ENCODE measurements around the gene CCDC85C.

Gene CCDC85C

GRCh38 chr14:99589651-99590530 is 14.1 kb downstream of the CCDC85C start:
- DNase-seq (ENCODE audit: low read depth in 2 of 2), result no peak

DNA sequence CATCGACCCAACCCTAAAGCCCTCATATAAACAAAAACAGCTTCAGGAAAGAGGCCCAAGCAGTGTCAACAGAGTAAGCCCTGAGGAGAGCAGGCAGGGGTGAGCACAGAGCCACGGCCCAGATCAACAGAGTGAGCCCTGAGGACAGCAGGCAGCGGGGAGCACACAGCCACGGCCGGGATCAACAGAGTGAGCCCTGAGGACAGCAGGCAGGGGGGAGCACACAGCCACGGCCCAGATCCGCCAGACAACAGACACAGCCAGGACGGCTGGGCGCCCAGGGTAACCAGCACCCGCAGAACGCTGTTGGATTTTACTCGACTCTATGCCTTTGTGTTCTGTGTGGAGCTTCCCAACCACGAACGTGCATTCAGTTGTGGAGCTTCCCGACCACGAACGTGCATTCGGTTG is 15.0 kb downstream of the CCDC85C start:
- DNase-seq (ENCODE audit: low read depth in 2 of 2), result no peak

- no peak for DNase-seq (ENCODE audit: low read depth in 2 of 2)
These were observed 16.3 kb downstream of the CCDC85C start for GRCh38 chr14:99587460-99588278.

DNA sequence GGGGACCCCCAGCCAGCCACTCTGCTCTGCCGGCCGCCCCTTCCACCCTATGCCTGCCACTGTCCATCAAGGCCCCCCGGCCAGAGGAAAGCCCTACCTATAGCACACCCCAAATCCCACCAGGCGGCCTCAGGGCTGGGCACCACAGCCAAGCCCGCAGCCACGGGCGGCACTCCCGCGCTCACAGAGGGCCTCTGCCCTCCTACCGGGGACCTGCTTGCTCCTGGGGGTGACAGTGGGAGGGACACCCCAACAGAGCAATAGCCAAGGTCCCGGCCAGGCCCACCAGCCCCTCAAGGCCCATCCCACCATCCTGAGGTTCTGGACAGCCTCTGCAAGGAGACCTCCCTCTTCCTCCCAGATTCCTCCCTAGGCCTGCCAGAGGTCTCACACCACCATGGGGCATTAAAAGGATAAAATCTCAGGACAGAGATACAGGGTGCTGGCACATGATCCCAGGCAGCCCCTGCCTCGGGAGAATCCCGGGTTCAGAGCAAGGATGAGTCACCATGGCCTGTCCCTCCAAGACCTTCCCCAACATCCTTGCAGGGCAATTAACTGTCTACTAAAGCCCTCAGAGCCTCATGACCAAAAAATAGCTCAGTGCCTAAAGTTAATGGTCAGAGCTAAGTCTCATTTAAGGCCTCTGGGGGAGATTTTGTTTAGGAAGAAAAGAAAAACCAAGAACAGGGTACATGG is 17.1 kb downstream of the CCDC85C start:
- DNase-seq (ENCODE audit: low read depth in 2 of 2), result no peak

- no peak for DNase-seq (ENCODE audit: low read depth in 2 of 2)
These were observed 17.8 kb downstream of the CCDC85C start for GRCh38 chr14:99586054-99586760.

GRCh38 chr14:99584823-99585222 is 19.2 kb downstream of the CCDC85C start:
- DNase-seq (ENCODE audit: low read depth in 2 of 2), result no peak

DNA sequence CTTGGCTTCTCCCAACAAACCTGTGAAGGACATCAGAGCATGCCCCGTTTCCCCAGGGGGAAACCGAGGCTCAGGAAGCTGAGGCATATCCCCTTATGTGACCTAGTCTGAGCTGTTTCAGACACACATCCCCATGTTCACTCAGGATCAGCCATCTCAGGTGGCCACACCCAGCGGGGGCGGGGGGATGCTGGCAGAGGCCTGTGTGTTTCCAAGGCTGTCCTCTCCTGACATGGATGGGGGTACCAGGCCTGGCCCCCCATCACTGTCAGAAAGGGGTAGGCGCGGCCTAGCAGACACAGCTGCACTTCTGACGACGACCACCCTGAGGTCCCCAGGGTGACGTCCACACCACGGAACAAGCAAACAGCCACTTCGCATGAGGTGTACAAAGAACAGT is 22.1 kb downstream of the CCDC85C start:
- DNase-seq (ENCODE audit: low read depth in 2 of 2), result no peak

- no peak for DNase-seq (ENCODE audit: low read depth in 2 of 2)
These were observed 22.6 kb downstream of the CCDC85C start for GRCh38 chr14:99581374-99581773.

DNA sequence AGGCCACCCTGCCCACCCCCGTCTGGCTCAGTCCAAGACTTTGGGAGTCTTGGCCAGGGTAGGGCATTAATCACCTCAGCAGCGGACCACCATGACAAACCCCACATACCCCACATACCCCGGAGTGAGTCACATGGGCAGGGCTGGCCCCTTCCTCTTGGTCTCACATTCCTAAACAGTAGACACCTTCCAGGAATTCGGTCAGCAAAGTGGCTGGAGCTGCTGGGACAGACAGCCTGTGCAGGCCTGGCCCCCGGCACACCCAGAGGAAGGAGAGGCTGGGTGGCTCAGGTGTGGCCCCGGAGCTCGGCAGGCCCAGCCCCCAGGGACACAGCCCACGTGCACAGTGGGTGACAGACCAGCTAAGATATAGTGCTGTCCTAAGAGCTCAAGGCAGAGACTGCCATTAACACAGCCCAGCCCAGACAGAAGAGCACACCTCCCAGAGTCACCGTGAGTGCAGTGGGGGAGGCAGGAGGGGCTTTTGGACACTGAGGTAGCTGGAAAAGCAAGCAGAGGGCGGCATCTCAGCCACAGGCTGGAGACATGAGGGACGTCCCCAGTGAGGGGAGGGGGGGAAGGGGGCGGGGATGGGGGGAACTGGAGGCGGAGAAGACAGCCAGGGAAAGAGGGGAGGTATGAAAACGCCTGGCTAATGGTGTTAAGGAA is 24.0 kb downstream of the CCDC85C start:
- no peak for DNase-seq (ENCODE audit: low read depth in 2 of 2)

- DNase-seq (ENCODE audit: low read depth in 2 of 2), result no peak
These were observed 24.7 kb downstream of the CCDC85C start for GRCh38 chr14:99579120-99579836.

DNA sequence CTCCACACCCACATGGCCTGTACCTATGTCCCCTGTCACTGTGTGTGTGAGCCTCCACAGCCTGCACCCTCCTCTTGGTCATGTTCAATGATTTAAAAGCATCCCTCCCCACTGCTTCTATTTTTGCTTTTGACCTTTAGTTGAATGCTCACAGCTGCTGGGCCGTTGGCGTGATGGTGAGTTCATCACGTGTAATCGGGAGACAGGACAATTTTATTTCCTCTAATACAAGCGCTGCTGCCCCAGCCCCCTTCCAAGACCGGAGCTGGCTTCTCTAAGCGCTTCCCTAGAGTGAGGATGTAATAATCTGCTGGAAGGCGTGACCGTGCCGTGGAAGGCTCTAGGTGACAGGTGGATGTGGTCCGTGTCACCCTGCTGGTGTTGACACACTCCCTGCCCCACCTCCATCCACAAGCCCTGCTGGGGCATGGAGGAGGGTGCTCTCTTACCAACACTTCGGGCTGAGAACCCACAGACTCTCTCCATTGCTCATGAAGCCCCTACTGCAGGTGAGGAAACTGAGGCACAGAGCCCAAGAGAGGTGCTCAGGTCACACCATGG is 25.4 kb downstream of the CCDC85C start:
- DNase-seq (ENCODE audit: low read depth in 2 of 2), result no peak

- no peak for DNase-seq (ENCODE audit: low read depth in 2 of 2)
These were observed 27.0 kb downstream of the CCDC85C start for GRCh38 chr14:99576761-99577705.

DNA sequence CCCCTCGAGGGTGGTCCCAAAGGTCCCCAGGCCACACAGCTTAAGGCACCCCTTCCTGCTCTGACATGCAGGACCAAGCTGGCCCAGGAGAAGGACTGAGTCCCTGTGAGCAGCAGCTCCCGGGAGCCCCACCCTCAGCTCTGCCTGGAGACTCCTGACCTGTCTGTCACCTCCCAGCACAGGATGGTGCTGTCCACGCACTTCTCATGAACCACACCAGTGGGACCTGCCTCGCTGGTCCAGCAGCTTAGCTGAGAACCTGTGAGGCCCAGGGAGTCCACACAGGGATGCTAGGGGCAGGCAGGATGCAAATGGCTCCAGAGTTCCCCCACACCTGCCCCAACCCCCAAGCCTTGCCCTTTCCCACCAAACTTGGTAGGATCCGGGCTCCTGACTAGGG is 27.7 kb downstream of the CCDC85C start:
- DNase-seq (ENCODE audit: low read depth in 2 of 2), result no peak

DNA sequence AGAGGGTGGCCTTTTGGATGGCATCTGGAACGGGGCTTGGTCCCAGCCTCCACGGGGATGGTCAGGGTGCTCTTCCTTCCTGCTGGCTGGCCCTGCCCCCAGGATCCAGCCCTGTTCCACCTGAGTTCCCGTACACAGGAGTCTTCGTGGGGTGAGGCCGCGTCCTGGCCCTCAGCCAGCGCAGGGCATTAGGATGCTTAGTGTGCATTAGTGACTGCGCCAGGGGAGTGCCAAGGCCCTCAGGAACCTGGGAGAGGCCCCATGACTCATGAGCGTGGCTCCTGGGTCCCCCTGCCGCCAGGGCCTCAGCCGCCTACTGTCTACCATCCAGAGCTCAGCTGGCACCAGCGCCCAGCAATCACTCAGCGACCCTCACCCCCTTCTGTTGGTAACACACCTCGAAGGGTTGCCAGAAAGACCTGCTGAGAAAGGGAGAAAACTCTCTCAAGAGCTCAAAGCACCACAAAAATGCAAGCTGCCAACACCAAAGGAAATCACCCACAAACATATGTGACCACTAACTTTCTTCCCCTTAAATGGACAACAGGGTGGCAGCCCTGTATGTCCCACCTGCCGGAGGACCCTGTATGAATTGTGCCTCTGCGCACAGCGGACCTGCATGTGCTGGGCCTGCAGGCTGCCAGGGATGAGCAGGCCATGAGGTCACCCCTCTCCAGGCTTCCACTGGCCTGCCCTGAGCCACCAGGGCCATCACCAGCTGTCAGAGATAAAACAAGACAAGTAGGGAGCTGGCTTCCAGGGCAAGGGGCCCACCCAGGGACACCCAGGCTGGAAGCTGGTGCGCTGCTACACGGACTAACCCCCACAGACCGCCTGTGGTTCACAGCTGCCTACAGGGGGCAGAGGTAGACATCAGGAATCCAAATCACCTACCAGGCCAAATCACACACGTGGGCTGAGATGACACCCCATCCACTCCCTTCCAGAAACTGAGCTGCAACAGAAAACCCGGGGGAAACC is 28.7 kb downstream of the CCDC85C start:
- DNase-seq (ENCODE audit: low read depth in 2 of 2), result no peak

GRCh38 chr14:99574099-99574880 is 29.7 kb downstream of the CCDC85C start:
- no peak for DNase-seq (ENCODE audit: low read depth in 2 of 2)

DNA sequence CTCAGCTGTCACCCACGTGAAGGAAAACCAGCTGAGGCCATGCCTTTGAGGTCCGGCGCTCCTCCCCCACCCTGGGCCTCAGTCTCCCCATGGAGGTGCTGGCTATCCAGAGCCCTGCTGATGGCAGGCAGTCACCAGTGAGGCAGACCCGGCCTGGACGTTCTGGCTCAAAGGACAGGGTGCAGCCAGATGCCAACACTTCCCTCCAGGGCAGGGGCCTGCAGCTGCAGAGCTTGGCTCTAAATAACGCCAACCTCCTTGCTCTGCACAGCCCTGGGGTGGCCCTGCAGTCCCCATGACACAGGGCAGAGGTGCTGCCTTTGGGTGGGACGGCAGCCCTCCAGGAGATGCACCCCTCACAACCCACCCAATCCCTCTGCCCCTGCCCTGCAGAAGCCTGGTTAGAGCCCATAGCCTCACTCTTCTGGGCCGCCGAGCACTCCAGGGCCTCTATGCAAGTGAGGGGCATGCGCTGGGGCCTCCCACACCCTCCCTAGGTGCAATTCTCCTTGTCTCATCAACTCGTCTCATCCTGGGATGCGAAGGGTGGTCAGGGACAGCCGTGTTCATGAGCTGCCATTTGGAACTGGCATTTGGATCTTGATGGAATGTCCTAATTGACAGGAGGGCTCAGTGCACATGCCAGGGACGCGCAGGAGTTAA is 30.4 kb downstream of the CCDC85C start:
- no peak for DNase-seq (ENCODE audit: low read depth in 2 of 2)

- DNase-seq (ENCODE audit: low read depth in 2 of 2), result no peak
These were observed 31.0 kb downstream of the CCDC85C start for GRCh38 chr14:99573000-99573330.
